Epidermal melanocyte (primary cell): Measurements from ENCODE around the gene CEP85L.

ENCODE experiments used
- DNase-seq: peaks from one replicate; pipeline ENCODE4 v3.0.0; 2011; ENCODE audit warnings: low spot score; ENCODE audit not compliant: insufficient read length

The CEP85L gene

GRCh38 chr6:118546164-118546879, 105.1 kb downstream of the CEP85L start:
- DNase-seq = no peak

- DNase-seq = no peak
These were observed 107.3 kb downstream of the CEP85L start for GRCh38 chr6:118544105-118544504.

GRCh38 chr6:118542184-118542952, 109.0 kb downstream of the CEP85L start:
- DNase-seq = no peak

GRCh38 chr6:118537574-118537973, 113.8 kb downstream of the CEP85L start:
- peak; percentile 15 for DNase-seq

DNA sequence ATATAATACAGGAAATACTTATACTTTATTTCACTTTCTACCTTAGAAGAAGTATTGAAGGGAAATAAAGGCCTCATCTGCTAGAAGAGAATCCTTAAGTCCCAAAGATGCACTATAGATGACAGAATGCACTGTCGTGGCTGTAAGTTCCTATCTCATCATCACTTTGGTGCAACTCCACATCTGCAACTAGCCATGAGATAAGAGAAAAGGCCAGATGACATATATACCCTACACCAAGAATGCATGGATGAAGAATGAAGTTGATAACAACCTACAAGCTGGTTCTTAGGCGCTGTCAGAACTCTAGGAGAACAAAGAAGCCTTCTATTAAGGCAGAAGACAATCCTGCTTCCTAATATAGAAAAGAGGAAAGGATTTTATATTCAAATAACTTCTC, 114.9 kb downstream of the CEP85L start:
- no peak for DNase-seq

GRCh38 chr6:118535176-118535844, 116.1 kb downstream of the CEP85L start:
- DNase-seq = no peak

DNA sequence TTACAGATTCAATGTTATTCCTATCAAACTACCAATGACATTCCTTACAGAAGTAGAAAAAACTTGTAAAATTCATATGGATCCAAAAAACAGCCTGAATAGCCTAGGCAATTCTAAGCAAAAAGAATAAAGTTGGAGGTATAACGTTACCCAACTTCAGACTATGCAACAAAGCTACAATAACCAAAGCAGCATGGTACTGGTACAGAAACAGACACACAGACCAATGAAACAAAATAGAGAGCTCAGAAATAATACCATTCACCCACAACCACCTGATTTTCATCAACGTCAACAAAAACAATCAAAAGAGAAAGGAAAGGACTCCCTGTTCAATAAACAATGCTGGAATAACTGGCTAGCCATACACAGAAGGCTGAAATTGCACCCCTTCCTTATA, 120.4 kb downstream of the CEP85L start:
- DNase-seq = no peak

GRCh38 chr6:118529756-118530155, 121.6 kb downstream of the CEP85L start:
- DNase-seq = no peak

DNA sequence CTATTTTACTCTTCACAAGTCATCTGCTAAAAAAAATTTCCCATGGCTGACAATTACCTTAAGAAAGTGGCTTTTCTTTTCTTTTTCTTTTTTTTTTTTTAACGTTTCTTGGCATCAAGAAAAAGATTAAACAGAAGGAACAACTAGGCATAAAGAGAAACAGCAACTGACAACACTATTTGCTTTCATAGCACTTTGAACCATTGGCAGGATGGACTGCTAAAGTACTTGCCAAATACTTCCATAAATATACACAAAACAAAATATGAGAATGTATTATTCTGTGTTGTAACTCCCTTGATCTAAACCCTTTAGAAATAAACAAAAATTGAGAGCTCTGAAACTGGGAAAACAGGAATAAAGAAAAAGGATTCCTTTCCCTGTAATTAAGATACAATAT, 123.3 kb downstream of the CEP85L start:
- no peak for DNase-seq

GRCh38 chr6:118525913-118526780, 125.2 kb downstream of the CEP85L start:
- no peak for DNase-seq

DNA sequence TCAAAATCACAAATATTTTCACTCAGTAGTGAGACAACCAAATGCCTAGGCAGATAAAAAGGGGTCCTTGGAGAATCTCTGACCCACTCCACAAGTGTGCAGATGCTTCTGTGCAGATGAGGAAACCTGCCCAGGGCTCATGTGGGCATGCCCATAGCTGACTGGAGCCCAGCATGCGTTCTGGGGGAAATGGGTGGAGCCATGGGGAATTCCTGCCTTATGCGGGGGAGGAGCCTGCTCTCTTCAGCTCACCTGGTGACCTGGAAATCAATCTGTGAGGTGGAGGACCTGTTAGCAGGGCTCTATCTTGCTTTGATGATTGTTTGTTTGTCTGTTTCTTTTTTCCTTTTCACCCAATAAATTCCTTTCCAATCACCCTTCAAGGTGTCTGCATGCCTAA, 126.7 kb downstream of the CEP85L start:
- no peak for DNase-seq

- DNase-seq = no peak
These were observed 128.2 kb downstream of the CEP85L start for GRCh38 chr6:118523216-118523615.

DNA sequence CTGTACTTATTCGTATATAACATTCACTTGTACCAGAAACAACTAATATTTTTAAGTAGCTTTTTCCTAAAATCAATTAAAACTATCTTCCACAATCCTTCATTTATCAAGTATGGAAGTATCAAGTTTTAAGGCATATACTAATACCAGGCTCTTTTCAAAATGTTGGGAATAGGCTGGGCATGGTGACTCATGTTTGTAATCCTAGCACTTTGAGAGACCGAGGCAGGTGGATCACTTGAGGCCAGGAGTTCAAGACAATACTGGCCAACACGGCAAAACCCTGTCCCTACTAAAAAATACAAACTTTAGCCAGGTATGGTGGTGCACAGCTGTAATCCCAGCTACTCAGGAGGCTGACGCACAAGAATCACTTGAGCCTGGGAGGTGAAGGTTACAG, 129.0 kb downstream of the CEP85L start:
- DNase-seq = no peak

- no peak for DNase-seq
These were observed 136.7 kb downstream of the CEP85L start for GRCh38 chr6:118514689-118515088.

GRCh38 chr6:118511930-118512715, 139.3 kb downstream of the CEP85L start:
- DNase-seq = no peak

DNA sequence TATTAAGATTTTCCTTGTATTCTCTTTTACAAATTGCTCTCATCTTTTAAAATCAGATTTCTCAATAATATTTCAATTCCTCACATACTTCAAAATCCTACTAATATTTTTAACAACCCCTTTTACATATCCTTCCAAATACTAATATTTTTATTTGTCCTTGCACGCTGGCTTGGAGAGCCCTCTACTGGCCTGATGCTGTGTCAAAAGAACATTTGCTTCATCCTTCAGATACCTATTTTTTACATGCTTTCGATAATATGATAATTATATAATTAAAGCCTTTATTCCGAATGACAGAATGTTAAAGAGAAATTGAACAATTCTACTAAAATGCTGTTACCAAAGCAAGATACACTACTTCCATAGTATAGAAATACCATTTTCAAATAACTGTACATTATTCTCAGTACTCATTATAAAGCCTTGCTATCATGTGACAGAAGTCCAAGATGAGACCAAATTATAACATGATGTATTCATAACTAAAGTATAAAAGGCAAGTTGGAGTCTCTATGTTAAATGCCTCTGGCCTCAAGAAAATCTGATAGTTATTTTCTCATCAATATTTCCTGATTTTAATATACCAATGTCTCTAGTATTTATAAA, 142.3 kb downstream of the CEP85L start:
- no peak for DNase-seq

DNA sequence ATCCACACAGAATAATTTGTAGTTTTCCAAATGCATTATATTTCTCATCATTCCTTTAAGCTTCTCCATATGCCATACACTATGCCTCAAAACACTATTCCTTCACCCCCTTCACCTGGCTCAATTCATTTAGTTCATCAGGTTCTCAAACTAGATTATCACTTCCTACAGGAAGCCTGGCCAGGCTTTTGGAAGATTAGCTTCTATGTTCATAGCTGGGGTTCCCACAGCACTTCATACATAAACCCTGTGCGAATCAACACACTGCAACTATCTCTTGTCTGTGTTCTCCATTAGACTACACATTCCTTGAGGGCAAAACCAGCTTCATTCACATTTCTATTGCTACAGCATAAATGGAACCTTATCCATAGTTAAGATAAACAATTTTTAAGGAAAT, 143.8 kb downstream of the CEP85L start:
- no peak for DNase-seq

GRCh38 chr6:118506071-118506638, 145.2 kb downstream of the CEP85L start:
- no peak for DNase-seq

DNA sequence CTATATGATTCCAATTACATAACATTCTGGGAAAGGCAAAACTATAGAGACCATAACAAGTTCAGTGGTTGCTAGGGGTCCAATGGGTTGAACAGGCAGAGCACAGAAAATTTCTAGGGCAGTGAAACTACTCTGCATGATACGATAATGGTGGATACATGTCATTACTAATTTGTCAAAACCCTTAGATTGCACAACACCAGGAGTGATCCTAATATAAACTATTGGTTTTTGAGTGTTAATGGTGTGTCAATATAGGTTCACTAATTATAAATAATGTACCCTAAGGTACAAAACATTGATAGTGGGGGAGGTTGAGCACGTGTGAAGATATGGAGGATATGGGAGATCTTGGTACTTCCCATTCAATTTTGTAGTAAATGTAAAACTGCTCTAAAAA, 145.7 kb downstream of the CEP85L start:
- DNase-seq = no peak

GRCh38 chr6:118504611-118505010, 146.8 kb downstream of the CEP85L start:
- no peak for DNase-seq
